GM18519 (cell line): ENCODE results near the gene RAI2.

Source experiments
- ATAC-seq: cut with Tn5 transposase; IDR thresholded peaks from one replicate; pipeline ENCODE4 v1.9.1; 2021; ENCODE audit warnings: mild to moderate bottlenecking, moderate library complexity; ENCODE audit not compliant: unreplicated experiment, low FRiP score

Gene RAI2

GRCh38 chrX:17860811-17861488, at the start of gene RAI2:
Gene RAI2, minus strand, starts transcription at chrX:17861298. Its CDS starts 59,288 bp downstream, at chrX:17802010.
- no peak for ATAC-seq

GRCh38 chrX:17888421-17888820, 27.3 kb upstream of the RAI2 start:
- ATAC-seq: no peak

- ATAC-seq: no peak
These were observed 21.6 kb upstream of the RAI2 start for GRCh38 chrX:17882680-17883079.

- ATAC-seq: no peak
These were observed 17.1 kb upstream of the RAI2 start for GRCh38 chrX:17878028-17878670.

DNA sequence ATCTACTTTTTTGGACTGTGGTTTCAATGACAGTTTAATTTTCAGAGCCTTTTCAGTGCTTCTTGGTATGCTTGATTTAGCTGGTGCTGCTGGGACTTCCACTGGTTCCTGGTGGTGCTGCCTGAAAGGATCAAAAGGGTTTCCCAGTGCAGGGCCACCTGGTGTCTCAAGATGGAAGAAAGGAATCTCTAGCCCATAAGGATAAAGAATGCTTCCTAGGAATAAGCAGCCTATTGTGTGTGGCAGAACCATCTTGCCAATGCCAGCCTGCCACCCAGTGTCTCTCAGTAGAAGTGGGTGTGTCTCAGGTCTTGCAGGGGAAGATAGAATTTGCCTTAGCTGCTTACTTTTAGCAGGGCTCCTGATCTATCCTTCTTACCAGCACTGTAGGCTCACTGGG, 15.0 kb upstream of the RAI2 start:
- no peak for ATAC-seq

DNA sequence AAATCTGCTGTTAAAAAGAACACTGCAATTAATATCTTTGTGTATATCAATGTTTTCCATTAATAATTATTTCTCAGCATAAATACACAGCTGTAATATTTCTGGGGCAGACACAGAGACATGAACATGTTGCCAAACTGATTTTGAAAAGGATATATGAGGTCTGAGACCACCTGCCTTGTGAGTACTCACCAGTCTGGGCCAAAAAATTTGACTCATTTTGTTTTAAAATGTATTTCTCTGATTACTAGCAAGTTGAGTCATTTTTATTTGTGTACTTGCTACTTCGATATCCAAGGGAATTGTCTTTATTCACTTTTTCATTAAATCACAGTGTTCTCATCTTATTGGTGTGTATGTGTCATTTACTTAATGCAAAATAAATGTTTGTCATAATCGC, 8.5 kb upstream of the RAI2 start:
- no peak for ATAC-seq

- no peak for ATAC-seq
These were observed 452 bp upstream of the RAI2 start for GRCh38 chrX:17861489-17862011.

DNA sequence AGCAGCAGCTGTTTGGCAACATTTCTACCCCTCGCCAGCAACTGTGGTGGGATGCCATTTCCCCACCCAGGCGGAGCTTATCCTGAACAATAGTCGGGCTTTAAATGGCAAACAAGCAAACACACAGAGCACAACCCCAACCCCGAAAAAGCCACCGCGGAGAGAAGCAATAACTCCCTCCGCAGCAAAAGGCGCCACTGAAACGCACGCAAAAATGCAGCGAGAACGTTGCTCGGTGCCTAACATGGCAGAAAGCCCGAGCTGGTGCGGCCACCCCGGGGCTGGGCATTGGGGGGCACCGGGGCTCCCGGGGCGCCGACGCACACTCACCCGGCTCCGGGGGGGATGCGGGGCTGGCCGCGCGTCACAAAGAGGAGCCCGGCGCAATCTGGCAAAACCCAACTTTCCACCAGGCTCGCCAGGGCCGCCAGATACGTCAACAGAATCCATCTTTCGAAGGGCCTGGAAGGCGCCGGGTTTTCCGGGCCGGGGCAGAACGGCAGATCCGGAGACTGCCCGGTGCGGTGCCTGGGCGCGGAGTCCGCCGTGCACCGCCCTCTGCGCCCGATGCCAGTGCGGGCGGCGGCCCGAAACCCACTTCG, 818 bp downstream of the RAI2 start:
- ATAC-seq: no peak

DNA sequence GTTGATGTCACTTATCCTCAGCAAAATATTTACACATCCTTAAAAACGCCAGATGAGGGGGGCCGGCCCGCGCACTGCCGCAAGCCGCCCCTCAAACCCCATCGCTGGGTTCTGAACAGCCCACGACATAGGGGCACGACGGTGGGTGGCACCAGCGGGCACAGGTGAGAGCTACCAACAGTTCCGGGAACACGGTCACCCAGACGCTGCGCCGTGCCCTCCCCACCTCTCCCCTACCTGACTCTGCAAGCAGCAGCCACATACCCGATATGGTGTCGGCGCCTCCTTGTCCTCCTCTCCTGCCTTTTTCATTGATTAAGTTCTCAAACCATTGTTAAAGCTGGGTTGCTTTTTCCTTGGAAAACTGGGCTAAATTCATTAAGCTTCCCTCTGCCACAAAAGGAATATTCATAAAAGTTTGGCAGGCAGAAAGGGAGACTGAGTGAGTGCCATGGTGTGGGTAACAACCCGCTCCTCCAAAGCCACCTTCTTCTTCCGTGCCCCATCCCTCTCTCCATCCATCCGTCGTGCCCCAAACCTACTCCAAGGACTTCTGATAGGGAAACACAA, 1.4 kb downstream of the RAI2 start:
- no peak for ATAC-seq

DNA sequence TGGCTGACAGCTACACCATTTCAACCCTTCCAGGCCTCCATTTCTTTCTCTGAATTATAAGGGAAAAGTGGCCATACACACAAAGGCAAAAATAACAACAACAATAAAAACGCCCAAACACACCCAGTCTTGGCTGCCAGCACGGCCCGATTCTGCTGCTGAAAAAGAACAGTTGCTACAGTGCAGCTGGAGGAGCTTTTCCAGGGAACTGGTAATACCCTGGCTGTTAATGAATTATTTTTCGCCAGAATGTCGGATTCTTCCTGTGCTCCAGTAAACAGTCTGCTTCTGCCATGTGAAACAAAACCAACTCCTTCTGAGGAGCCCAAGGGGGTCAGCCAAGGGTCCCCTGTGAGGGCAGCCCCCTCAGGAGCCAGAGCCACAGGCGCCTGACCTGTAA, 6.6 kb downstream of the RAI2 start:
- no peak for ATAC-seq

DNA sequence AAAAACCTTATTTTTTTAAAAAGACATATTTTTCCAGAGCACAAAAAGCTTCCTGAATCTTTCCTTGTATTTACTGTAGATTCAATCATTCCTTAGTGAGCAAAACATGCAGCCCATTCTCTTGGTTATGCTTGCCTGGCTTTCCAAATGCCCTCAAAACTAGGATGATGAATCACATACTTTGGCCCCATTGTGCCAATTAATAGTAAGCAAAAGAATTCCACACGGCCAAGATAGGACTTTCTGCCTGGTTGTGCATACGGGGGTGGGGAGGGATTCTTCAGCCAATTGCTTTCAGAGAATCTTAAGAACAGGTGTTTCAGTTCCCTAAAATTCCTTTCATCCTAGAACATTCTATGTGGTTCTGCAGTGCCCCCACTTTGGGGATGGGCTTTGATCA, 7.0 kb downstream of the RAI2 start:
- ATAC-seq: no peak

- ATAC-seq: no peak
These were observed 9.2 kb downstream of the RAI2 start for GRCh38 chrX:17851874-17852273.

GRCh38 chrX:17848545-17849265, 12.4 kb downstream of the RAI2 start:
- ATAC-seq: no peak

DNA sequence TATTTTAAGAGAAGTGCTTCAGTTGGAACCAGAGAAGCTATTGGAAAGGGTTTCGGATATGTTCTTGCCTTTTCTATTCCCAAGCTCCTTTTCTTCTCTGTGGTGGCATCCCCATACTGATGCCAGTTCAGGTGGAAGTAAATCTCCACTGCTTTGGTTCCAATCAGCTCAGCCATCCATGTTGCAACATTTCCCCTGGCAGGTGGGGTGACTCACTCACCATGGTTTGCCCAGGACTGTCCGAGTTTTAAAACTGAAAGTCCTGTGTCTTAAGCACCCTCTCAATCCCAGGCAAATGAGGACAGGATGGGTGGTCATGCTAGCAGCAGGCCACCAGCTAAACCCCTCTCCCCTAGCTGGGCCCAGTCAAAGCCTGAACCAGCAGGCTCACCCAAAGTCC, 15.1 kb downstream of the RAI2 start:
- ATAC-seq: no peak

DNA sequence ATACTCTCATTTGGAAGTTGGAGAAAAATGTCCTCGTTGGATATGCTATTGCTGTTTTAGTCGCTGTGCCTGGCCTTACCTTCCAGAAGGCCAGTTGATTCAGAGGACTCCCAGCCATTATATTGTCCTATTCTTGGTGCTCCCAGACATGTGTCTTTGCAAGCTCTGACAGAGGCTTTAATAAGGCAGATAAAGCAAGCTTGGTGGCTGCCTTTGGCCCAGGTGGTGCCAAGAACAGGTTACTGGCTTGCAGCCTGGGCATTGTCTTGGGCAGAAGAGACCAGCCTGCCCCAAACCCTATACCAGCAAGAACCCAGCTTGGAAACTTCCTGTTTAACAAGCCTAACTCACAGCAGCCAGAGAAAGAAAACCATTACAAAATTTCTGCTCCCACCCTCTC, 16.9 kb downstream of the RAI2 start:
- ATAC-seq: no peak

- no peak for ATAC-seq
These were observed 18.2 kb downstream of the RAI2 start for GRCh38 chrX:17842769-17843525.

- no peak for ATAC-seq
These were observed 21.8 kb downstream of the RAI2 start for GRCh38 chrX:17839269-17839668.

DNA sequence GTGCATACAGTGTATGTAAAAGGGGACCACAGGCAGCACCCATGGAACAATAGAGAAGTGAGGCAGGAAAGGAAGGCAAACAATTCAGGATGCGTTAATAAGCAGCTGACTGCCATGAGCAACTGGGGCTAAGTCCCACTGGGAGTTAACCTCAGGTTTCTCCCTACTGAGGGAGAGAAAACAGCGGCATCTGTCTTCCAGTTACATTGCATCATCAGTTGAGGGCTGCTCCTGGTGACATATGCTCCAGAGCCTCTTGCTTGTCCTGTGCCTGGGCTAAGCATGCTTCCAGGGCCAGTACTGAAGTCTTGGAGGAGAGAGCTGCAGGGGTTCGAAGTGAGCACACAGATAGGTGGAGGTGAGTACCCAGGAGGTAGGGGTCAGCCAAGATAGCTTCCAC, 24.3 kb downstream of the RAI2 start:
- ATAC-seq: no peak

GRCh38 chrX:17833954-17834353, 27.1 kb downstream of the RAI2 start:
- ATAC-seq: no peak

DNA sequence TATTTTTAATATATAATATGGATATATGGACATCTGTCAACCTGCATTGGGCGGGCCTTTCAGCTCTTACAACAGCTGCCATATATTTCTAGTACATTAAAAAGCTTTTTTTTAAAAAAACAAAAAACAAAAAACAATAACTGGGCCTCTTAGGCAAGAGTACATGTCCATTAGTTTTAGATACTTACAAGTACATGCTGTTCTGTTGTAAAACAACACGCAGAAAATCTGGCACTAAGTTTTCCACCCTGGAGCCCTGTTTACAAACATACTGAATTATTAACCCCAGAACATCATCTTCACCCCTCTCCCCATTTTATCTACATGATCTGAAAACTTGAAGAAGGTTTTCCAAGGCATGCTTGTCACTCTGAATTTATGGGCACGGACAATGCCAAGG, 29.8 kb downstream of the RAI2 start:
- ATAC-seq: no peak
